NCI-H146 (cell line): ENCODE data around the gene RBM28.

Experiments used
- DNase-seq: peaks from one replicate; lab custom pipeline; 2025; lab: John Stamatoyannopoulos, UW

The RBM28 gene

GRCh38 chr7:128370491-128370890 lies 26.8 kb upstream of the RBM28 start:
- DNase-seq = no peak

GRCh38 chr7:128366986-128367385 lies 23.3 kb upstream of the RBM28 start:
- DNase-seq = no peak

- no peak for DNase-seq
Observed at GRCh38 chr7:128366300-128366699, 22.6 kb upstream of the RBM28 start.

GRCh38 chr7:128365432-128365831 lies 21.7 kb upstream of the RBM28 start:
- no peak for DNase-seq

- no peak for DNase-seq
Observed at GRCh38 chr7:128364166-128364870, 20.6 kb upstream of the RBM28 start.

- DNase-seq = no peak
Observed at GRCh38 chr7:128363261-128363721, 19.6 kb upstream of the RBM28 start.

GRCh38 chr7:128362670-128363069 lies 19.0 kb upstream of the RBM28 start:
- no peak for DNase-seq

- DNase-seq = peak; percentile 59
Observed at GRCh38 chr7:128361411-128362379, 18.0 kb upstream of the RBM28 start, which contains the start of gene PRRT4. Gene PRRT4 (minus strand): TSS chr7:128361690.

- DNase-seq = no peak
Observed at GRCh38 chr7:128360359-128360678, 16.6 kb upstream of the RBM28 start.

GRCh38 chr7:128359939-128360338 lies 16.2 kb upstream of the RBM28 start:
- no peak for DNase-seq

GRCh38 chr7:128359336-128359735 lies 15.6 kb upstream of the RBM28 start:
- no peak for DNase-seq

GRCh38 chr7:128358233-128358632 lies 14.5 kb upstream of the RBM28 start:
- DNase-seq = no peak

GRCh38 chr7:128357217-128357613 lies 13.5 kb upstream of the RBM28 start:
- DNase-seq = no peak

GRCh38 chr7:128356546-128357216 lies 13.0 kb upstream of the RBM28 start:
- no peak for DNase-seq

- no peak for DNase-seq
Observed at GRCh38 chr7:128353610-128354009, 9.9 kb upstream of the RBM28 start.

- DNase-seq = no peak
Observed at GRCh38 chr7:128353189-128353588, 9.5 kb upstream of the RBM28 start.

GRCh38 chr7:128352636-128353035 lies 8.9 kb upstream of the RBM28 start:
- DNase-seq = no peak

- DNase-seq = peak; percentile 81
Observed at GRCh38 chr7:128352153-128352537, 8.4 kb upstream of the RBM28 start.

- DNase-seq = peak; percentile 44
Observed at GRCh38 chr7:128351296-128352152, 7.8 kb upstream of the RBM28 start.

GRCh38 chr7:128350708-128351295 lies 7.1 kb upstream of the RBM28 start:
- DNase-seq = no peak

GRCh38 chr7:128349466-128349825 lies 5.7 kb upstream of the RBM28 start:
- no peak for DNase-seq
